LNCaP clone FGC (cell line): ENCODE measurements around the gene MAP3K6.

Source experiments
- DNase-seq: peaks from one replicate; pipeline ENCODE4 v3.0.0-alpha.2; 2011; ENCODE audit warnings: low read depth
- H3K4me3 ChIP-seq: 2 replicates; pipeline ENCODE4 v1.5.1; 2011; ENCODE audit warnings: mild to moderate bottlenecking, low read depth, low read length, control low read depth
- TF ChIP-seq, protein P1 (sequence below): IDR thresholded peaks from 2 replicates; pipeline ENCODE4 v1.5.1; 2012; ENCODE audit warnings: mild to moderate bottlenecking; ENCODE audit not compliant: control insufficient read depth, insufficient read depth; ENCODE audit errors: extremely low read depth

MAP3K6 gene

GRCh38 chr1:27318596-27318995, 48.2 kb downstream of the MAP3K6 start:
- TF ChIP-seq, protein P1, sequence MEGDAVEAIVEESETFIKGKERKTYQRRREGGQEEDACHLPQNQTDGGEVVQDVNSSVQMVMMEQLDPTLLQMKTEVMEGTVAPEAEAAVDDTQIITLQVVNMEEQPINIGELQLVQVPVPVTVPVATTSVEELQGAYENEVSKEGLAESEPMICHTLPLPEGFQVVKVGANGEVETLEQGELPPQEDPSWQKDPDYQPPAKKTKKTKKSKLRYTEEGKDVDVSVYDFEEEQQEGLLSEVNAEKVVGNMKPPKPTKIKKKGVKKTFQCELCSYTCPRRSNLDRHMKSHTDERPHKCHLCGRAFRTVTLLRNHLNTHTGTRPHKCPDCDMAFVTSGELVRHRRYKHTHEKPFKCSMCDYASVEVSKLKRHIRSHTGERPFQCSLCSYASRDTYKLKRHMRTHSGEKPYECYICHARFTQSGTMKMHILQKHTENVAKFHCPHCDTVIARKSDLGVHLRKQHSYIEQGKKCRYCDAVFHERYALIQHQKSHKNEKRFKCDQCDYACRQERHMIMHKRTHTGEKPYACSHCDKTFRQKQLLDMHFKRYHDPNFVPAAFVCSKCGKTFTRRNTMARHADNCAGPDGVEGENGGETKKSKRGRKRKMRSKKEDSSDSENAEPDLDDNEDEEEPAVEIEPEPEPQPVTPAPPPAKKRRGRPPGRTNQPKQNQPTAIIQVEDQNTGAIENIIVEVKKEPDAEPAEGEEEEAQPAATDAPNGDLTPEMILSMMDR = no peak
- H3K4me3 ChIP-seq = no peak overlapping the region
- DNase-seq = no peak

DNA sequence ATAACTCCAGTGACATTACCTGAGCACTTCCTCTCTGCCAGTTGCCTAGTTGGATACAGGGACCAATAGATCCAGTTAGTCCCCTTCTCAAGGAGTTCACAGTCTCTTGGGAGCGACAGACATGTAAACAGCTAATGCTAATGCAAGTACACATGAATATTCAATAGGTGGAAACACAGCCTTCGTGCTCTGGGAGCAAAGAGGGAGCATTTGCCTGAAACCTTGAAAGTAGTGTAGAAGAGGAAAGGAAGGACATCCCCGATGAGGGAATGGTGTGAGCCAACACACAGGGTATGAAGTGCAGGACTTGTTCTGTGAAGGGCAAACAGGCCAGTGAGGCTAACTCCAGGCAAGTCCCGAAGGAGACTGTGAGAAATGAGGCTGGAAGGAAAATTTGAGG, 48.6 kb downstream of the MAP3K6 start:
- TF ChIP-seq, protein P1 = no peak
- no peak for DNase-seq
- no peak overlapping the region for H3K4me3 ChIP-seq

- TF ChIP-seq, protein P1 = no peak
- H3K4me3 ChIP-seq = no peak overlapping the region
- peak; percentile 18 for DNase-seq
Observed at GRCh38 chr1:27316860-27317259, 49.9 kb downstream of the MAP3K6 start.

DNA sequence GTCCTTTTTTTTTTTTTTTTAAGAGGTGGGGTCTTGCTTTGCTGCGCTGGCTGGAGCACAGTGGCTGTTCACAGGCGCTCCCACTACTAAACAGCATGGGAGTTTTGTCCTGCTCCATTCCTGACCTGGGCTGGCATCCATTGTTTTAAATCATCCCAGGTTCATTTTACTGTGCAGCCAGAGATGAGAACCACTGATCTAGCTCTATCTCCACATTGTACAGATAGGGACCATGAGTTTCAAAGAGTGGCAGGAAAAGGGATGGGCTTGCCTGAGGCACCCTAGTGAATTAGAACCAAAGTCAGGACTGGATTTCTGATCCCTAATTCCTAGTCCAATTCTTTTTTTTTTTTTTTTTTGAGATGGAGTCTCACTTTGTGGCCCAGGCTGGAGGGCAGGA, 52.0 kb downstream of the MAP3K6 start:
- no peak for DNase-seq
- H3K4me3 ChIP-seq = no peak overlapping the region
- TF ChIP-seq, protein P1 = no peak

DNA sequence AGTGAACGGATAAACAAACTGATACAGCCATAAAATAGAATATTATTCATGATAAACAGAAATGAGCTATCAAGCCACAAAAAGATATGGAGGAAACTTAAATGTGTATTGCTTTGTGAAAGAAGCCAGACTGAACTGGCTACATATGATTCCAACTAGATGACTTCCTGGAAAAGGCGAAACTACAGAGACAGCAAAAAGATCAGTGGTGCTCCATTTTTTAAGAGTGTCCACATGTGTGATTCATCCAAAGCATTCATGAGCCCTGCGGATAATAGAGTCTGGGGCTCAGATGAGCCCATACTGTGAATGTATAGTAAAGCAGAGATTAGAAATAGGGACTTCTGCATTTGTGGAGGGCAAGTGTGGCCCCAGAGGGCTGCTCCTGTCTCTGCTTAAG, 52.6 kb downstream of the MAP3K6 start:
- TF ChIP-seq, protein P1 = no peak
- H3K4me3 ChIP-seq = no peak overlapping the region
- DNase-seq = no peak

GRCh38 chr1:27307874-27308598, 58.7 kb downstream of the MAP3K6 start:
- DNase-seq = no peak
- H3K4me3 ChIP-seq = no peak overlapping the region
- TF ChIP-seq, protein P1 = no peak
